SK-N-SH (cell line): ENCODE data around the gene NLGN1. TPM values are rescaled to one million over a fixed set of nuclear protein-coding genes. Genes with fewer than 3 reads are reported as not detected.
A peak's percentile ranks its signal among the peaks of the same experiment; 100 is the strongest.

Source experiments
- CTCF ChIA-PET: fragments of 300-600, 350-600 bp; formaldehyde crosslinking; extraction: SDS; loops from one replicate; lab custom pipeline; 2021; lab: Yijun Ruan, JAX
- POLR2A ChIA-PET: fragments of 350-600 bp; sonication (Branson Sonifier 250); formaldehyde crosslinking; extraction: SDS; loops from one replicate; lab custom pipeline; 2020; ENCODE audit warnings: antibody characterized with exemption, inconsistent platforms; lab: Yijun Ruan, JAX
- DNase-seq: peaks from one replicate; pipeline ENCODE4 v3.0.0; 2012
- H2AFZ ChIP-seq: fragments of 200-600 bp; sonication (generic); 2 replicates; pipeline ENCODE4 v1.8.1; 2016; ENCODE audit warnings: antibody characterized with exemption, mild to moderate bottlenecking, low read depth
- H3F3A ChIP-seq: fragments of 200-600 bp; sonication (generic); replicated peaks from 2 replicates; pipeline ENCODE3; 2016; ENCODE audit warnings: antibody characterized with exemption, mild to moderate bottlenecking; ENCODE audit not compliant: insufficient read depth
- H3K27ac ChIP-seq, 2 experiments: fragments of 200-500 bp in 1 of 2; fragments of 200-600 bp in 1 of 2; sonication (Bioruptor generic) in 1 of 2; sonication (generic), shearing (Covaris generic) in 1 of 2; 2 replicates each; pipeline versions ENCODE4 v1.5.1 to v1.6.1; 2014 to 2016; ENCODE audit warnings: low read depth in 2 of 2, inconsistent platforms in 1 of 2, low read length in 1 of 2, mild to moderate bottlenecking in 1 of 2, mixed read lengths in 1 of 2
- H3K27me3 ChIP-seq: fragments of 200-600 bp; sonication (generic), shearing (Covaris generic); 2 replicates; pipeline ENCODE4 v1.6.1; 2016; ENCODE audit warnings: mixed run types; ENCODE audit not compliant: insufficient read depth
- H3K36me3 ChIP-seq, 2 experiments: fragments of 200-500 bp in 1 of 2; fragments of 200-600 bp in 1 of 2; sonication (Bioruptor generic) in 1 of 2; sonication (generic) in 1 of 2; replicated peaks in 1 of 2; 2 replicates each; pipeline versions ENCODE3 to v1.5.1; 2014 to 2016; ENCODE audit warnings: low read length in 1 of 2, mild to moderate bottlenecking in 1 of 2; ENCODE audit not compliant: insufficient read depth in 2 of 2, control insufficient read depth in 1 of 2
- H3K4me1 ChIP-seq, 2 experiments: fragments of 200-500 bp in 1 of 2; fragments of 200-600 bp in 1 of 2; sonication (Bioruptor generic) in 1 of 2; sonication (generic), shearing (Covaris generic) in 1 of 2; 2 replicates each; pipeline versions ENCODE4 v1.5.1 to v1.6.1; 2014 to 2016; ENCODE audit warnings: low read depth in 1 of 2, low read length in 1 of 2, mixed run types in 1 of 2; ENCODE audit not compliant: insufficient read depth in 2 of 2, control insufficient read depth in 1 of 2
- H3K4me2 ChIP-seq: fragments of 200-600 bp; sonication (generic), shearing (Covaris generic); 2 replicates; pipeline ENCODE4 v1.6.1; 2017; ENCODE audit warnings: mixed run types
- H3K4me3 ChIP-seq, 2 experiments: fragments of 200-500 bp in 1 of 2; fragments of 200-600 bp in 1 of 2; sonication (Bioruptor generic) in 1 of 2; sonication (generic), shearing (Covaris generic) in 1 of 2; 2 replicates each; pipeline versions ENCODE4 v1.5.1 to v1.8.1; 2014 to 2016; ENCODE audit warnings: low read depth in 2 of 2, inconsistent platforms in 1 of 2, low read length in 1 of 2, mild to moderate bottlenecking in 1 of 2, mixed read lengths in 1 of 2, moderate library complexity in 1 of 2
- H3K79me2 ChIP-seq: fragments of 200-600 bp; sonication (generic); 2 replicates; pipeline ENCODE4 v1.8.1; 2017; ENCODE audit warnings: mild to moderate bottlenecking; ENCODE audit not compliant: insufficient read depth
- H3K9ac ChIP-seq: fragments of 200-600 bp; sonication (generic); 2 replicates; pipeline ENCODE4 v1.6.1; 2017; ENCODE audit warnings: mixed run types
- H3K9me2 ChIP-seq: fragments of 200-600 bp; sonication (generic); 2 replicates; pipeline ENCODE4 v1.6.1; 2017; ENCODE audit warnings: mixed run types
- H3K9me3 ChIP-seq: fragments of 200-600 bp; sonication (generic); 2 replicates; pipeline ENCODE4 v1.6.1; 2017; ENCODE audit warnings: mixed run types, mild to moderate bottlenecking, moderate library complexity
- H4K20me1 ChIP-seq: fragments of 200-600 bp; sonication (generic); 2 replicates; pipeline ENCODE4 v1.6.1; 2017; ENCODE audit warnings: mild to moderate bottlenecking, mixed run types; ENCODE audit not compliant: insufficient read depth
- CHD2 ChIP-seq: fragments of 150-350 bp; IDR thresholded peaks from 2 replicates; pipeline ENCODE4 v1.6.1; 2018; ENCODE audit warnings: low read length; ENCODE audit not compliant: partially characterized antibody
- EP300 ChIP-seq, 2 experiments: IDR thresholded peaks; 2 replicates each; pipeline versions ENCODE4 v1.4.0 to v1.6.1; 2012; ENCODE audit warnings: borderline replicate concordance in 1 of 2, low read depth in 1 of 2, low read length in 1 of 2
- FOXJ3 ChIP-seq: sonication (generic); formaldehyde crosslinking; IDR thresholded peaks from 2 replicates; pipeline ENCODE4 v1.5.1; 2020; ENCODE audit warnings: mild to moderate bottlenecking, missing genetic modification reagents
- JUND ChIP-seq: IDR thresholded peaks from 2 replicates; pipeline ENCODE4 v1.4.0; 2012
- MXI1 ChIP-seq: IDR thresholded peaks from 2 replicates; pipeline ENCODE4 v1.6.1; 2012; ENCODE audit warnings: mild to moderate bottlenecking, low read depth, low read length, improper control_type of control experiment
- NFIC ChIP-seq: IDR thresholded peaks from 2 replicates; pipeline ENCODE4 v1.4.0; 2012; ENCODE audit warnings: borderline replicate concordance
- NRF1 ChIP-seq: IDR thresholded peaks from 2 replicates; pipeline ENCODE4 v1.6.1; 2012; ENCODE audit warnings: low read depth, mild to moderate bottlenecking, low read length
- RAD21 ChIP-seq: IDR thresholded peaks from 2 replicates; pipeline ENCODE4 v1.6.1; 2012; ENCODE audit warnings: mild to moderate bottlenecking, low read length
- RFX5 ChIP-seq: IDR thresholded peaks from 2 replicates; pipeline ENCODE4 v1.6.1; 2012; ENCODE audit warnings: mild to moderate bottlenecking, improper control_type of control experiment, low read length
- SIN3A ChIP-seq: IDR thresholded peaks from 2 replicates; pipeline ENCODE4 v1.6.1; 2012; ENCODE audit warnings: low read depth, mild to moderate bottlenecking, low read length, moderate library complexity, borderline replicate concordance
- SMC3 ChIP-seq: IDR thresholded peaks from 2 replicates; pipeline ENCODE4 v1.6.1; 2012; ENCODE audit warnings: low read depth, low read length, improper control_type of control experiment
- TAF1 ChIP-seq: IDR thresholded peaks from 2 replicates; pipeline ENCODE4 v1.6.1; 2012; ENCODE audit warnings: low read depth, mild to moderate bottlenecking, low read length, moderate library complexity, borderline replicate concordance
- WGBS: methylation state at CpG from one replicate; pipeline ENCODE4 v1.1.6; 2017; ENCODE audit warnings: low lambda C conversion rate; 5-methylcytosine and 5-hydroxymethylcytosine counted together
- polyA plus RNA-seq, 3 experiments: library from polyadenylated mRNA; depleted of rRNA; stranded (reverse); fragments of >200 nt; gene quantifications; 2 replicates each; pipeline ENCODE4 v1.2.3, GENCODE V29; 2012
- TF ChIP-seq, protein P1 (sequence below): IDR thresholded peaks from 2 replicates; pipeline ENCODE4; 2012
- TF ChIP-seq, protein P2 (sequence below): IDR thresholded peaks from 2 replicates; pipeline ENCODE4 v1.4.0; 2012; ENCODE audit warnings: low read depth, borderline replicate concordance
- TF ChIP-seq, protein P3 (sequence below): IDR thresholded peaks from 2 replicates; pipeline ENCODE4 v1.4.0; 2012; ENCODE audit warnings: low read depth
- TF ChIP-seq, protein P4 (sequence below): fragments of 200-600 bp; sonication (generic); IDR thresholded peaks from 2 replicates; pipeline ENCODE4 v1.6.1; 2017; ENCODE audit warnings: antibody characterized with exemption, mild to moderate bottlenecking, moderate library complexity

Gene NLGN1
- polyA plus RNA-seq, 1 of the 3 experiments (the other 2 are of a cell fraction) = 1.5 TPM

DNA sequence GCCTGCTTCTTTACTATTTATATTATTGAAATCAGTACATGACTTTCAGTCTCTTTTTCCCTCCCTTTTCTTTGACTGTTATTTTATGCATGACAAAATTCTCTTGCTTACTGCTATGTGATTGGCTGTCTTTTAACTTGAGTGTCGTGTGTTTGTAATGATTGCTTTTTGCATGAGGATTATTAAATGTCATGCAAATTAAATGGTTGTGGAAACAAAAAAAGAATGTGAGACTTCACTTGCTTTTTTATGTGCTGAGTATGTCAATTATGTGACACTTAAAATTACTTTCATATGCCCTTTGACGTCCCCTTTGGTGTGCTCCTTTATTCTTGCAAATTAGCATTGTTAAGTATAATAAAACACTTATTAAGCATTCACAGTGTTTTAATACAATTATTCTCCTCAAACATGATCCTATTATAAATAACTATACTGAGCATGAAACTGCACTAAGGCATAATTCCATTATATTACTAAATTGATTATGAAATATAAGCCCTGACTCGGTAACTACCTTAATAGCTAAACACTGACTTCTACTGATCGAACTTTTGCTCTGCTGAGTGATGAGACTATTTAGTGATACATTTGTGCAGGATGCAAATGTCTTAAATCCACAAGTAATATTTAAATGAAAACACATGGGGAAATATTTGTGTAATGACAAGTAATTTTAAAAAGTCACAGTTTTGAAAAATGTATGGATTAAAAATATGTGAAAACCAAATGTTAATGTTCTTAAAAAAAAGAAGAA is 401.7 kb downstream of the NLGN1 start:
- Histone ChIP-seq H3K4me2 (no peak overlapping the region), H3K9me3 (no peaks in the 10 kb centered on the region), H3K27me3 (no peaks in the 10 kb centered on the region), H3K4me3 (no peak overlapping the region), H3K36me3 (peaks cover 0 to 5% of the 10 kb centered on the region in 2 experiments), H3K4me1 (peaks cover 0 to 5% of the 10 kb centered on the region in 2 experiments; a peak in 2 of 4 replicates), H3K27ac (no peak overlapping the region), H2AFZ (peak overlapping the region; percentile 45), H3K9ac (no peak overlapping the region), H4K20me1 (no peaks in the 10 kb centered on the region), H3K79me2 (no peaks in the 10 kb centered on the region), H3F3A (no peaks in the 10 kb centered on the region), H3K9me2 (no peaks in the 10 kb centered on the region)
- WGBS = 73% methylated on average over 4 of the region's 4 CpGs
- POLR2A ChIA-PET = no interaction called here
- CTCF ChIA-PET = no interaction called here
- no peak for DNase-seq
- TF ChIP-seq NRF1 = no peak
- TF ChIP-seq, protein P1, sequence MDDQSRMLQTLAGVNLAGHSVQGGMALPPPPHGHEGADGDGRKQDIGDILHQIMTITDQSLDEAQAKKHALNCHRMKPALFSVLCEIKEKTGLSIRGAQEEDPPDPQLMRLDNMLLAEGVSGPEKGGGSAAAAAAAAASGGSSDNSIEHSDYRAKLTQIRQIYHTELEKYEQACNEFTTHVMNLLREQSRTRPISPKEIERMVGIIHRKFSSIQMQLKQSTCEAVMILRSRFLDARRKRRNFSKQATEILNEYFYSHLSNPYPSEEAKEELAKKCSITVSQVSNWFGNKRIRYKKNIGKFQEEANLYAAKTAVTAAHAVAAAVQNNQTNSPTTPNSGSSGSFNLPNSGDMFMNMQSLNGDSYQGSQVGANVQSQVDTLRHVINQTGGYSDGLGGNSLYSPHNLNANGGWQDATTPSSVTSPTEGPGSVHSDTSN = no peak
- TF ChIP-seq RAD21 = no peak
- no peak for TF ChIP-seq CHD2
- TF ChIP-seq NFIC = no peak
- TF ChIP-seq, protein P2, sequence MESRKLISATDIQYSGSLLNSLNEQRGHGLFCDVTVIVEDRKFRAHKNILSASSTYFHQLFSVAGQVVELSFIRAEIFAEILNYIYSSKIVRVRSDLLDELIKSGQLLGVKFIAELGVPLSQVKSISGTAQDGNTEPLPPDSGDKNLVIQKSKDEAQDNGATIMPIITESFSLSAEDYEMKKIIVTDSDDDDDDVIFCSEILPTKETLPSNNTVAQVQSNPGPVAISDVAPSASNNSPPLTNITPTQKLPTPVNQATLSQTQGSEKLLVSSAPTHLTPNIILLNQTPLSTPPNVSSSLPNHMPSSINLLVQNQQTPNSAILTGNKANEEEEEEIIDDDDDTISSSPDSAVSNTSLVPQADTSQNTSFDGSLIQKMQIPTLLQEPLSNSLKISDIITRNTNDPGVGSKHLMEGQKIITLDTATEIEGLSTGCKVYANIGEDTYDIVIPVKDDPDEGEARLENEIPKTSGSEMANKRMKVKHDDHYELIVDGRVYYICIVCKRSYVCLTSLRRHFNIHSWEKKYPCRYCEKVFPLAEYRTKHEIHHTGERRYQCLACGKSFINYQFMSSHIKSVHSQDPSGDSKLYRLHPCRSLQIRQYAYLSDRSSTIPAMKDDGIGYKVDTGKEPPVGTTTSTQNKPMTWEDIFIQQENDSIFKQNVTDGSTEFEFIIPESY = no peak
- no peak for TF ChIP-seq RFX5
- no peak for TF ChIP-seq MXI1
- no peak for TF ChIP-seq EP300 (IDR thresholded peaks at IDR 0.05; ENCODE audit: borderline replicate concordance in 1 of 2, low read depth in 1 of 2, low read length in 1 of 2)
- TF ChIP-seq TAF1 = no peak
- TF ChIP-seq, protein P3, sequence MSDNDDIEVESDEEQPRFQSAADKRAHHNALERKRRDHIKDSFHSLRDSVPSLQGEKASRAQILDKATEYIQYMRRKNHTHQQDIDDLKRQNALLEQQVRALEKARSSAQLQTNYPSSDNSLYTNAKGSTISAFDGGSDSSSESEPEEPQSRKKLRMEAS = no peak
- TF ChIP-seq JUND = no peak
- no peak for TF ChIP-seq FOXJ3
- TF ChIP-seq, protein P4, sequence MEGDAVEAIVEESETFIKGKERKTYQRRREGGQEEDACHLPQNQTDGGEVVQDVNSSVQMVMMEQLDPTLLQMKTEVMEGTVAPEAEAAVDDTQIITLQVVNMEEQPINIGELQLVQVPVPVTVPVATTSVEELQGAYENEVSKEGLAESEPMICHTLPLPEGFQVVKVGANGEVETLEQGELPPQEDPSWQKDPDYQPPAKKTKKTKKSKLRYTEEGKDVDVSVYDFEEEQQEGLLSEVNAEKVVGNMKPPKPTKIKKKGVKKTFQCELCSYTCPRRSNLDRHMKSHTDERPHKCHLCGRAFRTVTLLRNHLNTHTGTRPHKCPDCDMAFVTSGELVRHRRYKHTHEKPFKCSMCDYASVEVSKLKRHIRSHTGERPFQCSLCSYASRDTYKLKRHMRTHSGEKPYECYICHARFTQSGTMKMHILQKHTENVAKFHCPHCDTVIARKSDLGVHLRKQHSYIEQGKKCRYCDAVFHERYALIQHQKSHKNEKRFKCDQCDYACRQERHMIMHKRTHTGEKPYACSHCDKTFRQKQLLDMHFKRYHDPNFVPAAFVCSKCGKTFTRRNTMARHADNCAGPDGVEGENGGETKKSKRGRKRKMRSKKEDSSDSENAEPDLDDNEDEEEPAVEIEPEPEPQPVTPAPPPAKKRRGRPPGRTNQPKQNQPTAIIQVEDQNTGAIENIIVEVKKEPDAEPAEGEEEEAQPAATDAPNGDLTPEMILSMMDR = no peak
- TF ChIP-seq SIN3A = no peak
- TF ChIP-seq SMC3 = no peak
